Measurements from ENCODE around the gene LCE2C.
"Not testable (repeated sequence)": the region's sequence is repeated elsewhere in the genome, so short reads cannot be mapped to it uniquely, and the experiment has no call there.

The LCE2C gene

GRCh38 chr1:152679459-152679858 lies 4.4 kb downstream of the LCE2C start:
- Histone ChIP-seq H3K36me3 (ENCODE audit: insufficient read depth, low read length) (no peaks in the 10 kb centered on the region), H3K79me2 (ENCODE audit: insufficient read depth, low read length) (no peaks in the 10 kb centered on the region), H4K20me1 (ENCODE audit: insufficient read depth, low read length, poor library complexity, severe bottlenecking) (no peaks in the 10 kb centered on the region), H3K4me1 (ENCODE audit: insufficient read depth, low read length, poor library complexity, severe bottlenecking) (no peaks in the 10 kb centered on the region), H3K9ac (ENCODE audit: low read depth, low read length, poor library complexity, severe bottlenecking) (no peak overlapping the region), H3K4me2 (ENCODE audit: low read depth, low read length, poor library complexity, severe bottlenecking) (no peak overlapping the region), H2AFZ (ENCODE audit: low read length) (no peak overlapping the region), H3K9me3 (ENCODE audit: insufficient read depth, low read depth, low read length) (no peaks in the 10 kb centered on the region), H3F3A (ENCODE audit: low read depth) (no peaks in the 10 kb centered on the region), H3K27me3 (ENCODE audit: insufficient read depth, low read length, poor library complexity, severe bottlenecking) (no peaks in the 10 kb centered on the region), H3K4me3 (ENCODE audit: low read length, poor library complexity, severe bottlenecking) (no peak overlapping the region), H3K9me2 (replicated peaks; ENCODE audit: low read depth, low read length) (no peaks in the 10 kb centered on the region)
- no peak for TF ChIP-seq CTCF (conservative IDR thresholded peaks at IDR 0.05; ENCODE audit: low read length)
- no peak for TF ChIP-seq EZH2phosphoT487 (IDR thresholded peaks at IDR 0.05; ENCODE audit: borderline replicate concordance)

- Histone ChIP-seq H3F3A (ENCODE audit: low read depth) (no peaks in the 10 kb centered on the region), H3K36me3 (ENCODE audit: insufficient read depth, low read length) (no peaks in the 10 kb centered on the region), H3K79me2 (ENCODE audit: insufficient read depth, low read length) (no peaks in the 10 kb centered on the region), H3K27me3 (ENCODE audit: insufficient read depth, low read length, poor library complexity, severe bottlenecking) (no peaks in the 10 kb centered on the region), H3K9ac (ENCODE audit: low read depth, low read length, poor library complexity, severe bottlenecking) (no peak overlapping the region), H3K4me3 (ENCODE audit: low read length, poor library complexity, severe bottlenecking) (no peak overlapping the region), H3K9me3 (ENCODE audit: insufficient read depth, low read depth, low read length) (no peaks in the 10 kb centered on the region), H3K4me2 (ENCODE audit: low read depth, low read length, poor library complexity, severe bottlenecking) (no peak overlapping the region), H2AFZ (ENCODE audit: low read length) (no peak overlapping the region), H3K9me2 (replicated peaks; ENCODE audit: low read depth, low read length) (no peaks in the 10 kb centered on the region), H3K4me1 (ENCODE audit: insufficient read depth, low read length, poor library complexity, severe bottlenecking) (no peaks in the 10 kb centered on the region), H4K20me1 (ENCODE audit: insufficient read depth, low read length, poor library complexity, severe bottlenecking) (no peaks in the 10 kb centered on the region)
- TF ChIP-seq EZH2phosphoT487 (IDR thresholded peaks at IDR 0.05; ENCODE audit: borderline replicate concordance), result no peak
- no peak for TF ChIP-seq CTCF (conservative IDR thresholded peaks at IDR 0.05; ENCODE audit: low read length)
Measured at GRCh38 chr1:152681616-152682015, 6.5 kb downstream of the LCE2C start.

- no peaks in the 10 kb centered on the region for H3K27me3 ChIP-seq (ENCODE audit: insufficient read depth, low read length, poor library complexity, severe bottlenecking)
- no peaks in the 10 kb centered on the region for H3K9me3 ChIP-seq (ENCODE audit: insufficient read depth, low read depth, low read length)
- TF ChIP-seq EZH2phosphoT487 (IDR thresholded peaks at IDR 0.05; ENCODE audit: borderline replicate concordance), result no peak
- no peak for TF ChIP-seq CTCF (conservative IDR thresholded peaks at IDR 0.05; ENCODE audit: low read length)
- no peaks in the 10 kb centered on the region for H3K79me2 ChIP-seq (ENCODE audit: insufficient read depth, low read length)
- H2AFZ ChIP-seq (ENCODE audit: low read length), result no peak overlapping the region
- no peak overlapping the region for H3K9ac ChIP-seq (ENCODE audit: low read depth, low read length, poor library complexity, severe bottlenecking)
- H3K4me3 ChIP-seq (ENCODE audit: low read length, poor library complexity, severe bottlenecking), result no peak overlapping the region
- H3F3A ChIP-seq (ENCODE audit: low read depth), result no peaks in the 10 kb centered on the region
- H3K4me1 ChIP-seq (ENCODE audit: insufficient read depth, low read length, poor library complexity, severe bottlenecking), result no peaks in the 10 kb centered on the region
- no peaks in the 10 kb centered on the region for H3K9me2 ChIP-seq (replicated peaks; ENCODE audit: low read depth, low read length)
- no peaks in the 10 kb centered on the region for H4K20me1 ChIP-seq (ENCODE audit: insufficient read depth, low read length, poor library complexity, severe bottlenecking)
- H3K36me3 ChIP-seq (ENCODE audit: insufficient read depth, low read length), result no peaks in the 10 kb centered on the region
- H3K4me2 ChIP-seq (ENCODE audit: low read depth, low read length, poor library complexity, severe bottlenecking), result no peak overlapping the region
Measured at GRCh38 chr1:152683846-152684245, 8.8 kb downstream of the LCE2C start.

- not testable (repeated sequence) for H4K20me1 ChIP-seq (ENCODE audit: insufficient read depth, low read length, poor library complexity, severe bottlenecking); H3K4me2 ChIP-seq (ENCODE audit: low read depth, low read length, poor library complexity, severe bottlenecking); H3K9ac ChIP-seq (ENCODE audit: low read depth, low read length, poor library complexity, severe bottlenecking); H3K4me1 ChIP-seq (ENCODE audit: insufficient read depth, low read length, poor library complexity, severe bottlenecking); H2AFZ ChIP-seq (ENCODE audit: low read length); H3K4me3 ChIP-seq (ENCODE audit: low read length, poor library complexity, severe bottlenecking); H3K9me2 ChIP-seq (replicated peaks; ENCODE audit: low read depth, low read length); H3K79me2 ChIP-seq (ENCODE audit: insufficient read depth, low read length); H3F3A ChIP-seq (ENCODE audit: low read depth); H3K36me3 ChIP-seq (ENCODE audit: insufficient read depth, low read length); H3K27me3 ChIP-seq (ENCODE audit: insufficient read depth, low read length, poor library complexity, severe bottlenecking); H3K9me3 ChIP-seq (ENCODE audit: insufficient read depth, low read depth, low read length)
Measured at GRCh38 chr1:152685823-152686222, 10.7 kb downstream of the LCE2C start, which contains the start of gene LCE2B. LCE2B (plus strand) TSS chr1:152686123; CDS start chr1:152686844, 721 bp downstream.

Measured in Loucy (cell line).